NCI-H146 (cell line): ENCODE results near the gene IL1R1.
"Not testable (repeated sequence)": the region's sequence is repeated elsewhere in the genome, so short reads cannot be mapped to it uniquely, and the experiment has no call there.

ENCODE experiments used
- DNase-seq: peaks from one replicate; lab custom pipeline; 2025; lab: John Stamatoyannopoulos, UW

Gene IL1R1

DNA sequence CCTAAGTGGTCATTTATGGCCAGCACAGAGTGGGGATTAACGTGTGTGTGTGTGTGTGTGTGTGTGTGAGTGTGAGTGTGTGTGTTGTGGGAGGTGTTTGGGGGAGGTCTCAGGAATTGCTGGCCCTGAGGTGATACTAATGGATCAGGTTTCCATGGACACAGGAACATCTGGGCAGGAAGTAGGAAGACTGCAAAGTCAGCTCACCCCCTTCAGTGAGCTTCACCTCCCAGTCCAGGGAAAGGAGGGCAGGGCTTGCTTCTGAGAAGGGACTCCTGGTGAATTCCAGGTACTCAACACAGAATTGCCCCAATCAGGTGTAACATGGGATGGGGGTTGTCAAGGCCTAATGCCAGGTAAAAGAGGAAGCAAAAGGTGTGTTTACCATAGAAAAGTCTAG is 30.3 kb upstream of the IL1R1 start:
- no peak for DNase-seq

DNA sequence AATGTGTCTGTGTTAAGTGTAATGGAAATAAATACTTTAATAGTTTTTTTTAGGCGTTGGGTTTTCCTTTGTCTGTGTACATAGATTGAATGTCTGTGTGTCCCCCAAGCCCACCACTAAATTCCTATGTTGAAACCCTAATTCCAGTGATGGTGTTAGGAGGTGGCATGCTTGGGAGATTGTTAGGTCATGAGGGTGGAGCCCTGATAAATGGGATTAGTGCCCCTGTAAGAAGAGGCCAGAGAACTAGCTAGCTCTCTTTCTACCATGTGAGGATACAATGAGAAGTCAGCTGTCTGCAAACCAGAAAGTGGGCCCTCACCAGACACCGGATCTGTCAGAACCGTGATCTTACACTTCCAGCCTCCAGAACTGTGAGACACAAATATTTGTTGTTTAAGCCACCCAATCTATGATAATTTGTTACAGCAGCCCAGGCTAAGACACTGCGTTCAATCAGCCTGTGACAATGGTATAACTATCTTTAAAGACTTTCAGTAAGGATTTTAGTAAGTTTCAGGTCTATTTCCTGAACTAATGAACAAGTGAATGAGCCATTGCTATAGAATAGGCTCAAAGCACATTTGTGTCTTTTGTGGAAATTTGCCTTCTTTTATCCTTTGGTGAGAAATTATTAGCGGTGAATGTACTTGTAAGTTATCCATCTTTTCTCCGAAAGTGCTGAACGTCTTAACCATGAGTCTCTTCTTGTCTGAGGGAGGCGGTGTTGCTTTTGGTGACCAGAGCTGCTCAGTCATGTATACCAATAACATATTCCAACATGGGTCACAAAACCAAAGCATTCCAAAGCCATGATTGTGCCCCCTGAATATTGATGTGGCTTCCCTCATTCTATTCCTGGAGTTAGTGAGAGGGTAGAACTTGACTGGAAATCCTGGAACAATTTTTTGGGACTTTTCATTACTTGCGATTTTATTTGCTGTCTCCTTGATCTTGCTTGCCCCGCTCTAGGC is 29.6 kb upstream of the IL1R1 start:
- no peak for DNase-seq

- no peak for DNase-seq
Observed at GRCh38 chr2:102114290-102114721, 28.2 kb upstream of the IL1R1 start.

- DNase-seq = no peak
Observed at GRCh38 chr2:102114851-102115497, 27.6 kb upstream of the IL1R1 start.

DNA sequence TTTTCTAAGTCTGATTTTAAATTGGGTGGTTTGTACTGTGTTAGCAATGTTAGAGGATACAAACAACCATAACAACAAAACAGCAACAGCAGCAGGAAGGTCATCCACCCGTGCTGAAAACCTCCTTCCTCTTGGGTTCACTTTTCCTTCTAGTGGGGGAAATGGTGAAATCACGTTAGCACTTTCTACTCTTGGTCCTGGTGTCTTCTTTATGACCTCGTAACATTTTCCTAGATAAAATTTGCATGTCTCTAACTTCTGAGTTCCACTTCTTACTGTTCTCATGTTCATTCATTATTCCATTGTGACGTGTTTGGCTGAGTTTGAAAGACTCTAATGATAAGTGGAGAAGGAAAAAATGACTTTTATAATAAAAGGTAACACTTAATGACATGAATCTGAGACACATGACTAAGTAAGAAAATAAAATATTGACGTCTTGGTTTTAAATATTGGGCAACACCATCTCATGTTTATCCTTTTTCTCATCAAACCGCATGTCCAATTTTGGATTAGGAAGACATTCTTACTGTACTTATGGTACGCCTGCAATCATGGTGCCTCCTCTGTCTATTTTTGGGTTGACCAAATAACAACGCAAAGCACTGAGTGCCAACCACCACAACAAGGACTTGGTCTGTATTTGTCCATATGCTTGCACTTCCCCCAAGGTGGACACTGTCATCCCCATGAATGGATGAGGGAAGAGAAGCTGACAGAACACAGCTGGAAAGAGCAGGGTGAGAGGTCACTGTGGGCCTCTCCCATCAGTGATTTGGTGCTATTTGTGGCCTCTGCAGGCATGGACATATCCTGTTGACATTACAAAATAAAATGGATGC is 25.7 kb upstream of the IL1R1 start:
- no peak for DNase-seq

DNA sequence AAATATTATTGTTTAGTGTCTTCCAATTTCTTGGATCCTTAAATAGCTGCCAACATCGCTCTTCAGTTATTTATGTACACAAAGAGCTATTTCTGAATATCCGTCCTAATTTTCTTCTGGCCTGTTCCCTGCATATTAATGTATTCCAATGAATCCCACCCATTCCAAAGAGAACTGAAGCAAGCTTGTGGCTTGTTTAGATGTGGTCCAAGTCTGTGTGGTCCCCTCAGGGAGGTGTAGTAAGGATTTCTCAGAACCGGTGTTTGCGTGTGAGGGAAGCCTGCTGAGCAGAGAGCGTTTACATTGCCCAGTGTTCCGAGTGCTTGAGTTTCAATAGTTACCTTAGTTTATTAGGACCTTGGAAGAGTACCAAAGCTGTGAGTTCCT is 25.1 kb upstream of the IL1R1 start:
- DNase-seq = no peak

DNA sequence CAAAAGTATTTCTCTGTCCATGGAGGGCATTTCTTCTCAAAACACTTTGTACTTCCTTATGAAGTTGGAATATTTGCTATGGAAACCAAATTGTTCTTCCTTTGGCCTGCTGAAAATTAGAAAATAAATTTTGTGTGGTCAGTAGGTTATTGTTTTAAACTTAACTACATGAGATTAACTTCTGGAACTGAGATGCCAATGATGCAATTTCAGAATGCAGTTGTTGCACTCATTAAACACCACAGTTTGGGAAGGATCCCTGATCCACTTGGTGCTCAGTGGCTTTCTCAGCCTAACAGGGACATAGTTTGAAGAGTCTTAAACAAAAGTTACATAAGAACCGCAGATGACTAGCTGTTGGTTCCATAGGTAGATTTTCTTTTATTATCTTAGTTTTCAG is 23.3 kb upstream of the IL1R1 start:
- DNase-seq = no peak

GRCh38 chr2:102120261-102120660 is 22.3 kb upstream of the IL1R1 start:
- no peak for DNase-seq

- no peak for DNase-seq
Observed at GRCh38 chr2:102120701-102121159, 21.8 kb upstream of the IL1R1 start.

DNA sequence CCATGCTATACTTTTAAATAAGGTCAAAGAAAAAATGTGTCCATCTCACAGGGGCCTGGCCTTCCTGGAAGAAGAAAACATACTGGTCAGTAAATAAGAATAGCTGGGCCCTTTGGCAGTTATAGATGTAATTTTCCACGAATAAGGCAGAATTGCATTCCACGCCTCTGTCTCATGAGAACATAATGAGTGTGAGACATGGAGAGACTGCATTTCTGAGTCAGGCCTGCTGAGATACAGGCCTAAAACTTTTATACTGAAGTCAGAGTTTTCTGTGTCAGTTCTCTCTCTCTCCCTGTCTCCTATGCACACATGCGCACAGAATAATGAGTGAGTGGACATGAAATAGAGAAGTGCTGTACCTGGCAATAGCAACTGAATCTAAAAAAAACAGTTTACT is 20.4 kb upstream of the IL1R1 start:
- DNase-seq = no peak

GRCh38 chr2:102122909-102123308 is 19.6 kb upstream of the IL1R1 start:
- DNase-seq = no peak

DNA sequence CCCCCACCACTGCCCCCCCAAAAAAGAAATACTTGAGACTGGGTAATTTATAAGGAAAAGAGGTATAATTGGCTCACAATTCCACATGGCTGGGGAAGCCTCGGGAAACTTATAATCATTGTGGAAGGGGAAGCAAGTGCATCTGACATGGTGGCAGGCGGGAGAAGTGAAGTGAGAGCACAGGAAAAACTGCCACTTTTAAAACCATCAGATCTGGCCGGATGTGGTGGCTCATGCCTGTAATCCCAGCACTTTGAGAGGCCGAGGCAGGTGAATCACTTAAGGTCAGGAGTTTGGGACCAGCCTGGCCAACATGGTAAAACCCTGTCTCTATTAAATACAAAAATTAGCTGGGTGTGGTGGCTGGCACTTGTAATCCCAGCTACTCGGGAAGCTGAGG is 18.1 kb upstream of the IL1R1 start:
- DNase-seq = not testable (repeated sequence)

DNA sequence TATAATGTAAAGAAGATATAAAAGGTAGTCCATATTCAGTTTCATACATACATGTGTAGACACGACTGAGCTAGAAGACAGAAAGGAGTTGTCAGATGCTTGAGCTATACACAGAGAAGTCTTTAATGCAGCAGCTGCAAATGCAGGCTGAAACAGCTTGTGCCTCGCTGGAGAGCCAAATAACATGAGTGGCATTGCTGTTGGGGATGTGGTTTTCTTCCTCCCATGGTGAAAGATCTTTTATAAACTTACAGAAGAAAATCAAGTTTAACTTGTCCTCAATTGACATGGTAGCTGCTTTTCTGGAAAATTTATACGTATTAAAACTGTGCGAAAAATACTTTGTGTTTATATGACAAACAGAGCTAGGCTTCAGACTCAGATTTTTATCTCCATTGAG is 16.4 kb upstream of the IL1R1 start:
- no peak for DNase-seq

DNA sequence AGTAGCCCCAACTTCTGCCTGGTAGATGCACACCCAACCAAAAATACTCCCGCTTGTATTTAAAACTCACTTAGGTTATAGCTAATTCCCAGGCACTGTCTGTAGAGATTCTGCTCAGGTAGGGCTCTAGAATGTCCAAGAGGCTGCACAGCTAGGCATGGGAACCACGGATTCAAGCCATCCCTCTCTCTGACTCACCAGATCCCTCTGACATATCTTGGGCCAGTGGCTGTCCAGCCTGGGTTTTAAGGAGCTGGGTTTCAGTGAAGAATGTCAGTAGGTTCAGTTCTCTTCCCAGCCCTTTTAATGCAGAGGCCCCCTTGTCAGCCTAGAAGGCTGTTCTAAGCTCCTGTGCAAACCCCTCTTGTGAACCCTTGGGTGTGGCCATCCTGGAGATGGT is 15.9 kb upstream of the IL1R1 start:
- no peak for DNase-seq

DNA sequence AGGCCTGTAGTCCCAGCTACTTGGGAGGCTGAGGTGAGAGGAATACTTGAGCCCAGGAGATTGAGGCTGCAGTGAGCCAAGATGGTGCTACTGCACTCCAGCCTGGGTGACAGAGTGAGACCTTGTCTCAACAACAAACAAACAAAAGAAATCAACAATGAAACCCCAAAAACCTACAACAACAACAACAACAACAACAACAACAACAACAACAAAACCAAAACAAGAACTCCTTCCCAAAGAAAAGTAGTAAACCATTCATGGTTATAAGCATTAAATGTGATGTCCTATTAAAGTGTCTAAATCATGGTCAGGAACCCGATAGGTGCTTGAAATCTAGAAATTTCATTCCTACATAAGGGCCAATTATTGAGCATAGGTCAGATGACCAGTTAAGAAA is 13.5 kb upstream of the IL1R1 start:
- no peak for DNase-seq

GRCh38 chr2:102129951-102130646 is 12.4 kb upstream of the IL1R1 start:
- no peak for DNase-seq

- DNase-seq = no peak
Observed at GRCh38 chr2:102130647-102130991, 11.9 kb upstream of the IL1R1 start.

- no peak for DNase-seq
Observed at GRCh38 chr2:102131564-102131963, 11.0 kb upstream of the IL1R1 start.

GRCh38 chr2:102137138-102137537 is 5.4 kb upstream of the IL1R1 start:
- DNase-seq = no peak

- no peak for DNase-seq
Observed at GRCh38 chr2:102138331-102138730, 4.2 kb upstream of the IL1R1 start.

GRCh38 chr2:102139851-102140250 is 2.7 kb upstream of the IL1R1 start:
- DNase-seq = no peak

DNA sequence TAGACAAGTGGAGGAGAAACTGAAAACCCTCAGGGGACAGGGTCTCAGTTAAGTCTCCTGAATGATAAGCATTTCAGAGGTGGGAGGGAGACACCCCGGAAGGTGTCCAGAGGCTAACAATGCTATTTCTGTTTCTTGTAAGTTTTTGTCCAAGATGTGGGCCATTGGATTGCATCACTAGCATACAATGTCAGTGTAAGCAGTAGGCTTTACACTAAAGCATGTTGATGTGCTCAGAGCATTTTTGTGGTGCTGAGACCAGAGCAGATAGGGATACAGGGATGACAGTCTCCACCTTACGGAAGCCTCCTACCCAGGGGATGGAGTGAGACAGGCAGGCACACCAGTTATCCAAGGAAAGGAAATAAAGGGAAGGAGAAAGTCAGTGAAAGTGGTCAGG is 2.2 kb upstream of the IL1R1 start:
- no peak for DNase-seq
